ENCODE measurements around the gene CNIH3. TPM values are rescaled to one million over a fixed set of nuclear protein-coding genes. Genes with fewer than 3 reads are reported as not detected.
A peak's percentile ranks its signal among the peaks of the same experiment; 100 is the strongest.

Gene CNIH3
- total RNA-seq, 1 donor from 2014 or later, result 1.5 TPM

GRCh38 chr1:224727351-224728289 is 111.5 kb downstream of the CNIH3 start:
- no peak overlapping the region for H3K4me3 Mint-ChIP-seq (ENCODE audit: unreplicated experiment)
- peaks cover 27% of the 10 kb centered on the region for H3K4me1 Mint-ChIP-seq (ENCODE audit: low read depth)
- H3K9me3 Mint-ChIP-seq (ENCODE audit: low read depth), result no peaks in the 10 kb centered on the region
- H3K36me3 Mint-ChIP-seq (ENCODE audit: low read depth), result no peaks in the 10 kb centered on the region
- DNase-seq (ENCODE audit: low spot score), result no peak
- TF ChIP-seq, protein P1, sequence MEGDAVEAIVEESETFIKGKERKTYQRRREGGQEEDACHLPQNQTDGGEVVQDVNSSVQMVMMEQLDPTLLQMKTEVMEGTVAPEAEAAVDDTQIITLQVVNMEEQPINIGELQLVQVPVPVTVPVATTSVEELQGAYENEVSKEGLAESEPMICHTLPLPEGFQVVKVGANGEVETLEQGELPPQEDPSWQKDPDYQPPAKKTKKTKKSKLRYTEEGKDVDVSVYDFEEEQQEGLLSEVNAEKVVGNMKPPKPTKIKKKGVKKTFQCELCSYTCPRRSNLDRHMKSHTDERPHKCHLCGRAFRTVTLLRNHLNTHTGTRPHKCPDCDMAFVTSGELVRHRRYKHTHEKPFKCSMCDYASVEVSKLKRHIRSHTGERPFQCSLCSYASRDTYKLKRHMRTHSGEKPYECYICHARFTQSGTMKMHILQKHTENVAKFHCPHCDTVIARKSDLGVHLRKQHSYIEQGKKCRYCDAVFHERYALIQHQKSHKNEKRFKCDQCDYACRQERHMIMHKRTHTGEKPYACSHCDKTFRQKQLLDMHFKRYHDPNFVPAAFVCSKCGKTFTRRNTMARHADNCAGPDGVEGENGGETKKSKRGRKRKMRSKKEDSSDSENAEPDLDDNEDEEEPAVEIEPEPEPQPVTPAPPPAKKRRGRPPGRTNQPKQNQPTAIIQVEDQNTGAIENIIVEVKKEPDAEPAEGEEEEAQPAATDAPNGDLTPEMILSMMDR (IDR thresholded peaks at IDR 0.05), result no peak
- no peaks in the 10 kb centered on the region for H3K27me3 Mint-ChIP-seq (ENCODE audit: low read depth)
- H3K27ac Mint-ChIP-seq (ENCODE audit: unreplicated experiment), result peak overlapping the region; percentile 99

DNA sequence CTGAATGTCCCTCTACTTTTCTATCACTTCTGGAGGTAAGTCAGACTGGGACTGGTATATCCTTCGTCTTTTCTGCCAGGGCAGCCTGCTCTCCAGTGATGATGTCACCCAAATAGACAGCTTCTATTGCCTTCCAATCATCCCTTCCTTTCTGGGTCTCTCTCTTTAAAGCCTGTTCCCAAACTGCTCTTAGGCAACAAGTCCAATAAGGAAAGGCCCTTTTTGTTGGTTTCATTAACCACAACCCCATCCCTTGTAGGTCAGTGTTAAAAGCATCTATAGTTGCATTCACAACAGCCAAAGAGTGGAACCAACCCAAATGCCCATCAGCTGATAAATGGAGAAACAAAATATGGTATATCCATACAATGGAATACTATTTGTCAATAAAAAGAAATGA is 114.4 kb downstream of the CNIH3 start:
- Mint-ChIP-seq H3K27me3 (ENCODE audit: low read depth) (no peaks in the 10 kb centered on the region), H3K4me1 (ENCODE audit: low read depth) (peaks cover 36% of the 10 kb centered on the region), H3K27ac (ENCODE audit: unreplicated experiment) (peak overlapping the region; percentile 19), H3K9me3 (ENCODE audit: low read depth) (no peaks in the 10 kb centered on the region), H3K36me3 (ENCODE audit: low read depth) (no peaks in the 10 kb centered on the region), H3K4me3 (ENCODE audit: unreplicated experiment) (no peak overlapping the region)
- DNase-seq (ENCODE audit: low spot score), result no peak
- TF ChIP-seq, protein P1 (IDR thresholded peaks at IDR 0.05), result no peak

DNA sequence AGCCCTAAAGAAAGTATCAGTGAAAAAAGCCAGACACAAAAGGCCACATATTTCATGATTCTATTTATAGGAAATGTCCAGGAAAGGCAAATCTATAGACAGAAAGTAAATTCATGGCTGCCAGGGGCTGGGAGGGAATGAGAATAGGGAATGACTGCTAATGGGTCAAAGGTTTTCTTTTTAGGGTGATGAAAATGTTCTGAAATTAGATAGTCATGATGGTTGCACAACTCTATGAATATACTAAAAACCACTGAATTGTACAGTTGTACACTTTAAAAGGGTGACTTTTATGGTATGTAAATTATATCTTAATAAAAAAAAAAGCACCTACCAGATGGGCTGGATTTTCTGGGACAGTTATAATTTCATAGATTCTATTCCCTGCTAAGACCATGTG is 114.8 kb downstream of the CNIH3 start:
- Mint-ChIP-seq H3K9me3 (ENCODE audit: low read depth) (no peaks in the 10 kb centered on the region), H3K4me1 (ENCODE audit: low read depth) (peaks cover 35% of the 10 kb centered on the region)
- DNase-seq (ENCODE audit: low spot score), result no peak

GRCh38 chr1:224731633-224732032 is 115.5 kb downstream of the CNIH3 start:
- Mint-ChIP-seq H3K4me3 (ENCODE audit: unreplicated experiment) (no peak overlapping the region), H3K27ac (ENCODE audit: unreplicated experiment) (no peak overlapping the region), H3K27me3 (ENCODE audit: low read depth) (no peaks in the 10 kb centered on the region), H3K4me1 (ENCODE audit: low read depth) (peaks cover 30% of the 10 kb centered on the region), H3K36me3 (ENCODE audit: low read depth) (no peaks in the 10 kb centered on the region), H3K9me3 (ENCODE audit: low read depth) (no peaks in the 10 kb centered on the region)
- DNase-seq (ENCODE audit: low spot score), result no peak
- TF ChIP-seq, protein P1 (IDR thresholded peaks at IDR 0.05), result no peak

More for the DNA sequence above, 114.8 kb downstream of the CNIH3 start:
- Mint-ChIP-seq H3K27me3 (ENCODE audit: low read depth) (no peaks in the 10 kb centered on the region), H3K27ac (ENCODE audit: unreplicated experiment) (peak overlapping the region; percentile 19), H3K36me3 (ENCODE audit: low read depth) (no peaks in the 10 kb centered on the region), H3K4me3 (ENCODE audit: unreplicated experiment) (no peak overlapping the region)
- TF ChIP-seq, protein P1 (IDR thresholded peaks at IDR 0.05), result no peak

GRCh38 chr1:224732377-224733026 is 116.4 kb downstream of the CNIH3 start:
- no peak overlapping the region for H3K4me3 Mint-ChIP-seq (ENCODE audit: unreplicated experiment)
- H3K27ac Mint-ChIP-seq (ENCODE audit: unreplicated experiment), result no peak overlapping the region
- H3K9me3 Mint-ChIP-seq (ENCODE audit: low read depth), result no peaks in the 10 kb centered on the region
- H3K4me1 Mint-ChIP-seq (ENCODE audit: low read depth), result peaks cover 32% of the 10 kb centered on the region
- H3K27me3 Mint-ChIP-seq (ENCODE audit: low read depth), result no peaks in the 10 kb centered on the region
- no peak for DNase-seq (ENCODE audit: low spot score)
- H3K36me3 Mint-ChIP-seq (ENCODE audit: low read depth), result no peaks in the 10 kb centered on the region
- TF ChIP-seq, protein P1 (IDR thresholded peaks at IDR 0.05), result no peak
